Measurements from ENCODE around the gene FCHO2. TPM values are rescaled to one million over a fixed set of nuclear protein-coding genes. Genes with fewer than 3 reads are reported as not detected.
A peak's percentile ranks its signal among the peaks of the same experiment; 100 is the strongest.

FCHO2 gene
- total RNA-seq, 1 experiment from 2014 or later = 8.2 TPM

DNA sequence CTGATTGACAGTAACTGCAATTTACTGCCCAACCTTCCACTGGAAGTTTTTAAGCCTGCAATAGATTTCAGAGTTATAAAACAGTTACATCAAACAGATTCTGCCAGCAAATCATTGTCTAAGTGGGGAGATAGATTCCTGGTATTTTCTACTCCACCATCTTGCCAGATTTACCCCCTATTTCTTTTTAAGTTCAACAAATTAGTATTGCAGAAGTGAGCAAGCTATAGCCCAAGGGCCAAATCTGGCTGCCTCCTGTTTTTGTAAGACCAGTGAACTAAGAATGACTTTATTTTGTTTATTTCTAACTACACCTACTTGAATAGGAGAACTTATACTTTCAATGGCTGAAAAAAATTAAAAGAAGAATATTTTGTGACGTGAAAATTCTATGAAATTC, 155.7 kb downstream of the FCHO2 start:
- DNase-seq (ENCODE audit: low read depth) = no peak

DNA sequence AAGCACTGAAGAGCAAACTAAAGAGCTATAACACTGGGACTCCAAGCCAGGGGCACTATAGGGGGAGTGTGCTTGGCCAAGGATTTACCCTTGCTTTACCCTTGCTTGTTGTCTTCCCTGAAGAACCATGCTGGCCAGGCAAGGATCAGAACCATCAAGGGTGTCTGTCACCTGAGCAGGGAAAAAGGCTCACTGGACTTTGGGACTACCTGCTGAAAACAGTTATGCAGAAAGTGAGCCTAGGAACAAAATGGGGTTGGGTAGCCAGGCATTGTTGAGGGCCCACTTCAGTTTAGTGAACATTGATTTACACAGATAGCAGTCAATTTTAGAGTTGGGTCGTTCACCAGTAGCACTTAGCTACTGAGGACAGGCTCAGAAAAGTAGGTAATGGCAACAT, 156.5 kb downstream of the FCHO2 start:
- DNase-seq (ENCODE audit: low read depth) = no peak

- DNase-seq (ENCODE audit: low read depth) = no peak
Measured at GRCh38 chr5:73114044-73114688, 158.3 kb downstream of the FCHO2 start.

DNA sequence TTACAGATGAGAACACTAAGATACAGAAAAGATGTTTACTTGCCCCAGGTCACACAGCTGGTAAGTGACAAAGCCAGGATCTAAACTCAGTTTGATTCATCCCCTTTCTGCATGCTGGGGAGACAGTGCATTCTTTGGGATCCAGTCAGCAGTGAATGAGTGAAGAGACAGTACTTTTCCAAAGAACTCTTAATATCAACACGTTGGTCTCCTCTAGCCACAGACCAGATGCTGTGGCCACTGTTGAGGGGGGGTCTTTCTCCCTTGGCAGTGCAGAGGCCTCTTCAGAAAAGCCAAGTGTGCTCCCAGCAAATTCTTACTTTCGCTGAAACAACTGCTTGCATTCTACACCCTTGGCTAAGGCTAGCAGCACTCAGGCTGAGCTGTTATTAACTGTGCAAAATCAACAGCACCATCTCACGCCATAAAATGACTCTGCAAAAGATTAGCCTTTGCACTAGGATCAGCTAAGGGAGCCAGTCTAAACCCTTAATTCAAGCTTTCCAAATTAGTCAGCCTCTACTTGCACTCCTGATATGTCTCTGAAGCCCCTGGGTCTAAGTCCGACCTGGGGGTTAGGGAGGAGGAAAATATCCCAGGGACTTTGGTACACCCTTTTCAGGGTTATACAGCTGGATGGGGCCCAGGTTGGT, 159.7 kb downstream of the FCHO2 start:
- DNase-seq (ENCODE audit: low read depth) = peak; percentile 82

- no peak for DNase-seq (ENCODE audit: low read depth)
Measured at GRCh38 chr5:73116506-73116905, 160.7 kb downstream of the FCHO2 start.

- DNase-seq (ENCODE audit: low read depth) = no peak
Measured at GRCh38 chr5:73117088-73117740, 161.4 kb downstream of the FCHO2 start.

DNA sequence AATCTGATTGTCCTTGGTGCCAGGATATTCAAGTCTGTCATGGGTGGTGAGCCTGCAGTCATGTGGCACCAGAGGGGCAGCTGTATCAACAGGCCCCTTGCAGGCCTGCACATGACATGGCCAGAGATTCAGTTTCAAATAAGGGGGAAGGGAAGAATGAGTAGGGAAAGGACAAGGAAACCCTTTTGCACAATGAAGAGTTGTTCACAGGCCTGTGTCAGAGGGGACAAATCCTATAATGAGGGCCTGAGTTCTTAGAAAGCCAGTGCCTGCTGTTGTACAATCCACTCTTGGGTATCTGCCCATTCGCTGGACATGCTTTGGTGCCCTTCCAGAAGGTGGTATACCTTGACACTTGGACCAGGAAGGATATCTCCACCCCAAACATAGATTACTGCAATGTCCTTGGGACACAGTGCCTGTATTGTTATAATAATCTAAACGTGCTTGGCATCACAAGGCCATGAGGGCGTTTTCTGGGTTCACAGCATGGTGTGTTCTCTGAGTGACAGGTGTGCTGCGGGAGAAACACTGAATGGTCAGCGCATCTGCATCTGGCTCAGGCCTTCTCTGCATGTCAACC, 162.6 kb downstream of the FCHO2 start:
- DNase-seq (ENCODE audit: low read depth) = no peak

DNA sequence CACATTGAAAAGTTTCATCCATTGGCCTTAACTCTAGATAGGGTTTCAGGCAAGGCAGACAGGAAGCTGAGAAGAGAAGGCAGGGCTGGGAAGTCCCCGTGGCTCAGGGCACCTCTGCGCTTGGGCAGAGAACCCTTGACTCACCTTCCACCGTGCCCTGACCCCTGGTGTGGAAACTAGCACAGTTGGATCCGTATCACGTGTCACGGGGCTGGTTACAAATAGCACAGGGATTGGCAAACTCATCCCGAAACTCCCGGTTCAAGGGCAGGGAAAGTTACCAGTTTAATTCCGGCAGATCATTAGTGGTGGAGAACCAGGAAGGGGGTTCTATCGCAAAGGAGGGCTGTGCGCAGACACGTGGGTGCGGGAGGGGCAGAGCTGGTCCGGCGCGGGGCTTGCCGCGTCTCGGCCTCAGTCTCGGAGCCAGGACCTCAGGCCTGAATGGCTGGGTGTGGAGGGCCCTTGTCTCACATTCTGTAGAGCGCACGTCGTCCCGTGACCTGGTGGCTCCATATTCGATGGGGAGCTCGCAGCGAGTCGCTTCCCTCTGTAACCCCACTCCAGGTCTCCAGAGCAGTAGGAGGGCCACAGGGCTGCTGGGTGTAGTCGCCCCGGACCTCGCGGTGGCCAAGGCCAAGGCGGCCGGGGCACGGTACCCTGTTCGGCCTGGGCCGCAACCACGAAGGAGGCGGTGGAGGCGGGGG, 163.8 kb downstream of the FCHO2 start:
- DNase-seq (ENCODE audit: low read depth) = no peak

GRCh38 chr5:73120222-73121118, 164.6 kb downstream of the FCHO2 start, which contains the start of gene TMEM171:
Gene TMEM171 (plus strand): TSS chr5:73120575. CDS start chr5:73123374, 2,799 bp downstream.
- peak; percentile 60 for DNase-seq (ENCODE audit: low read depth)

GRCh38 chr5:73121119-73121463, 165.2 kb downstream of the FCHO2 start:
- DNase-seq (ENCODE audit: low read depth) = no peak

DNA sequence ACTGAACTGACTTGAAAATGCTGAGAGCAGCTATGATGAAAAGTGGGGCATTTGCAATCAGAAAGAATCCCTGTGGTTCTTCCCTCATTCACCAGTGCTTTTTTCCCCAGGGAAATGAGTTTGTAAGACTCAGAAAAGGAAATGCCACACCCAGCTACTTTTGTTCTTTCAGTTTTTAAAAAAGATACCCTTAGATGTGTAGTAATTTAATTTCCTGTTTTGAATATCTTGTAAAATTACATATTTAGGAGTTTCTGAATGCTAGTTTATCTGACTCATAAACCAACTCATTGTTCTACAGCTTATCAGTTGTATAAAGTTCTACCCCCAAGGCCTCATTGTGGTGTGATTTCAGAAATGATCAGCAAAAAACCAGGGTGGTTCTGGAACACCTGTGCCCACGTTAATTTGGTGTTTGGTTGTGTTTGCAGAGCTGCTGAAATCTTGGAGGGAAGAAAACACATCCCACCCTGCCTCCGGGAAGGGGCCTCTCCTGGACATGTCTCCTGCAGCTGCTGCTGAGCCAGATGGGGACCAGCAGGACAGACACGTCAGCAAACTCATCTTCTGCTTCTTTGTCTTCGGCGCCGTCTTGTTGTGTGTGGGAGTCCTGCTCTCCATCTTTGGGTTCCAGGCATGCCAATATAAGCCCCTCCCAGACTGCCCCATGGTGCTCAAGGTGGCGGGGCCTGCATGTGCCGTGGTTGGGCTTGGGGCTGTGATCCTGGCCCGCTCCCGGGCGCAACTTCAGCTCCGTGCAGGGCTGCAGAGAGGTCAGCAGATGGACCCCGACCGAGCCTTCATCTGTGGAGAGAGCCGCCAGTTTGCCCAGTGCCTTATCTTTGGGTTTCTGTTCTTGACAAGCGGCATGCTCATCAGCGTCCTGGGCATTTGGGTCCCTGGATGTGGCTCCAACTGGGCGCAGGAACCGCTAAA, 167.3 kb downstream of the FCHO2 start:
- peak; percentile 46 for DNase-seq (ENCODE audit: low read depth)

DNA sequence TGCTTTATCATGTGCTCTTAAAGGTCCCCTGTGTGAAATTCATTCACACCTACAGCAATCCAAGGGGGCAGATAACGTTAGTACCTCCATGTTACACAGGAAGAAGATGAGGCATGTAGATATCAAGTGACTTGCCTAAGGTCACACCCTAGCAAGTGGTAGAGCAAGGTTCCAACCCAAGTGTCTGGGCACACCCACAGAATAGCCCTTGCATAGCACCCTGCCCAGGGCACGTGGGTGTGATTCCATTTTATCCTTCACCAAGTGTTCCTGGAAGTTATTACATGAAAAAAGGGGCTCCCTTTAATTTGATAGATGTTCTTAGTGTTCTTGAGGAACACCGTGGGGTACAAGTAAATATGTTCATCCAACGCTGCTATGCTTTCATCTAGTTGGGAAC, 169.4 kb downstream of the FCHO2 start:
- no peak for DNase-seq (ENCODE audit: low read depth)

DNA sequence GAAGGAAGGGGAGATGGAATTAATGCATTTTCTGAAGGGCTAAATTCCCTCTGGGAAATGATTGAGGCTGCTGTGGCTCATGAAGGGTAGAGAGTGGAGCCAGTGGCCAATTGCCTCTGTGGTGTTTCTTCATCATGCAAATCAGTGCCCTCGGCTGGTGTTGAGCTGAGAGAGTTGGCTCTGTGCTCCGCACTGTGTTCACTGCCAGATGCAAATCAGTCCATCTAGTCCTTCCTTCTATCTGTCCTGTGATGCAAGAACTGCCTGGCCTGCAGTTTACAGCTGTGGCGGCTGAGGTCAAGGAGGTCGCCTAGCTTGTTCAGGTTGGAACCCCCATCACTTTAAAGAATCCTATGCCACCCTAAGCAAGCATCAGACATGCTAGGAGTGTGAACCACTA, 170.5 kb downstream of the FCHO2 start:
- no peak for DNase-seq (ENCODE audit: low read depth)

DNA sequence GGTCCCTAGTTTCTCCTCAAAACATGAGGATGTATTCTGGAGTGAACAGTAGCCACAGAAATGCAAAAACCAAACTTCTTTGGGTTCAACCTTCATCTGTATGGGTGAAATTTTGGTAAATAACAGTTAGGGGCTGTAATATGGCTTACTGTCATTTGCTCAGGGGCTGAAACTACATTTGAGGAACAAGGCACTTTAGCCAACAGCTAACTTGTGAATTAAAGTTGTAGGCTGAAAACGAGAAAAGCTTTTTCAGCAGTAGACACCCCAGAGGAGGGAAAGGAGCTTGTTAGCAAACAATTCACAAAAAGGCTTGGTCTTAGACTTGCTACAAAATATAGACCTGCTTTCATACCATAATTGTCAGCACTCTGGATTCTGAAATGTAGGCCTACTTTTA, 171.1 kb downstream of the FCHO2 start:
- no peak for DNase-seq (ENCODE audit: low read depth)

- DNase-seq (ENCODE audit: low read depth) = no peak
Measured at GRCh38 chr5:73129143-73129542, 173.3 kb downstream of the FCHO2 start.

- no peak for DNase-seq (ENCODE audit: low read depth)
Measured at GRCh38 chr5:73130811-73131210, 175.0 kb downstream of the FCHO2 start.

- no peak for DNase-seq (ENCODE audit: low read depth)
Measured at GRCh38 chr5:73131711-73132425, 176.0 kb downstream of the FCHO2 start.

DNA sequence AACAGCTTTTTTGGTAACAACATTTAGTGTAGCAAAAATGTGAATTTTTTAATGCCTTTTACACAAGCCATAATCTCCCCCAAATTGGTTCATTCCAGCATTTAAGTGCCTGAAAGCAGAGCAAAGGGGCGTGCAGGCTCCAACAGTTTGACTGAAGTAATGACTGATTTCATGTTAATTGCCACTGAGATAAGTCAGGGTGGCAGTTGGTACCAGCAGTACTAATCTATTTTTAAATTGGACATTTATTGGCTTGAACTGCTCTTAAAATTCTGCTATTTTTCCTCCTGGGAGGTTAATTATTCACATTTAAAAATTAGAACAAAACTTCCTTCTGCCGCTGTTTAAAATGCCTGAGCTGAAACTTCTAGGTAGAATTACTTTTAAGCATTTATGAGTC, 176.9 kb downstream of the FCHO2 start:
- DNase-seq (ENCODE audit: low read depth) = no peak

DNA sequence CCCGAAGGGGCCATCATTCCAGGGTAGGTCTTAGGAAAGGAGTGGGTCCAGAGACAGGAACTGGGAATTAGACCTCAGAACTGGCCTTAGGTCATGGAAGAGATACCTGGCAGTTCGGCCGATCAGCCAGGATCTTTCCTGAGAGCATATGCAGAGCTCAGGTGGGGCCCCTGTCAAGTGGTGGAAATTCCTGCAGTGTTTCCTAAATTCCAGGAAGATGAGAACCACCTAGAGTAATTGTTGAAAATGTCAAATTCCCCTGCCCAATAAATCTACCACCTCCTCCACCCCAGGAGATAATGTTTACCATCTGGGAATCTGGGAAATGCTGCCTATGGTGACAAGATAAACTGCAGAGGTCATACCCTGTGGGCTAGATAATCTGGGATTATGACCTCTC, 179.2 kb downstream of the FCHO2 start:
- no peak for DNase-seq (ENCODE audit: low read depth)
